T-helper 2 cell treated with Interferon-gamma antibody and Interleukin-4, amounts not matched to agents 5 μg/mL and 100 μg/mL, for 36 hours (primary cell): ENCODE data around the gene GSX2.
A peak's percentile ranks its signal among the peaks of the same experiment; 100 is the strongest.

Source experiments
- DNase-seq: peaks from one replicate; pipeline ENCODE4 v3.0.0; 2021; ENCODE audit warnings: low spot score
- H3K27ac Mint-ChIP-seq: one replicate; pipeline ENCODE4 v1.8.0; 2021; ENCODE audit warnings: mild to moderate bottlenecking, mixed read lengths
- H3K27me3 Mint-ChIP-seq: one replicate; pipeline ENCODE4 v1.8.0; 2021; ENCODE audit warnings: low read depth, mixed read lengths
- H3K36me3 Mint-ChIP-seq: one replicate; pipeline ENCODE4 v1.8.0; 2021; ENCODE audit warnings: low read depth, mixed read lengths
- H3K4me1 Mint-ChIP-seq: one replicate; pipeline ENCODE4 v1.8.0; 2021; ENCODE audit warnings: low read depth, mixed read lengths
- H3K4me3 Mint-ChIP-seq: one replicate; pipeline ENCODE4 v1.8.0; 2022; ENCODE audit warnings: mild to moderate bottlenecking, moderate library complexity, mixed read lengths
- H3K9me3 Mint-ChIP-seq: one replicate; pipeline ENCODE4 v1.8.0; 2021; ENCODE audit warnings: mixed read lengths

Gene GSX2

GRCh38 chr4:54064317-54065111 is 35.4 kb upstream of the GSX2 start, which contains the start of gene CHIC2:
Gene CHIC2, minus strand, starts transcription at chr4:54064605. Its CDS starts 305 bp downstream, at chr4:54064300.
- peak within 1 kb of the TSS; percentile 96 for H3K4me3 Mint-ChIP-seq
- peaks cover 39% of the 10 kb centered on the region for H3K4me1 Mint-ChIP-seq
- H3K27me3 Mint-ChIP-seq: peaks cover 1% of the 10 kb centered on the region
- no peaks in the 10 kb centered on the region for H3K9me3 Mint-ChIP-seq
- DNase-seq: peak; percentile 98
- peaks cover 15% of the 10 kb centered on the region for H3K36me3 Mint-ChIP-seq
- H3K27ac Mint-ChIP-seq: peak within 1 kb of the TSS; percentile 92

GRCh38 chr4:54065282-54066087 is 34.5 kb upstream of the GSX2 start:
- Mint-ChIP-seq H3K27ac (peak overlapping the region; percentile 62), H3K36me3 (peaks cover 7% of the 10 kb centered on the region), H3K27me3 (peaks cover 1% of the 10 kb centered on the region), H3K9me3 (no peaks in the 10 kb centered on the region), H3K4me3 (peak overlapping the region; percentile 75), H3K4me1 (peaks cover 31% of the 10 kb centered on the region)
- DNase-seq: no peak

- Mint-ChIP-seq H3K27ac (no peak overlapping the region), H3K4me3 (no peak overlapping the region), H3K27me3 (peaks cover 1% of the 10 kb centered on the region), H3K9me3 (no peaks in the 10 kb centered on the region), H3K36me3 (peaks cover 7% of the 10 kb centered on the region), H3K4me1 (peaks cover 27% of the 10 kb centered on the region)
- DNase-seq: no peak
Measured at GRCh38 chr4:54066088-54066415, 33.9 kb upstream of the GSX2 start.

- Mint-ChIP-seq H3K36me3 (peaks cover 4% of the 10 kb centered on the region), H3K4me1 (peaks cover 20% of the 10 kb centered on the region), H3K9me3 (no peaks in the 10 kb centered on the region), H3K27ac (no peak overlapping the region), H3K4me3 (no peak overlapping the region), H3K27me3 (peaks cover 1% of the 10 kb centered on the region)
- no peak for DNase-seq
Measured at GRCh38 chr4:54066718-54067129, 33.2 kb upstream of the GSX2 start.

GRCh38 chr4:54067166-54067565 is 32.8 kb upstream of the GSX2 start:
- H3K27ac Mint-ChIP-seq: no peak overlapping the region
- H3K27me3 Mint-ChIP-seq: peaks cover 1% of the 10 kb centered on the region
- H3K4me1 Mint-ChIP-seq: peaks cover 17% of the 10 kb centered on the region
- H3K9me3 Mint-ChIP-seq: no peaks in the 10 kb centered on the region
- H3K4me3 Mint-ChIP-seq: no peak overlapping the region
- no peak for DNase-seq
- H3K36me3 Mint-ChIP-seq: peaks cover 2% of the 10 kb centered on the region

- H3K36me3 Mint-ChIP-seq: no peaks in the 10 kb centered on the region
- H3K27me3 Mint-ChIP-seq: peaks cover 19% of the 10 kb centered on the region
- H3K27ac Mint-ChIP-seq: no peak overlapping the region
- no peak overlapping the region for H3K4me3 Mint-ChIP-seq
- H3K4me1 Mint-ChIP-seq: no peaks in the 10 kb centered on the region
- no peak for DNase-seq
- no peaks in the 10 kb centered on the region for H3K9me3 Mint-ChIP-seq
Measured at GRCh38 chr4:54073271-54073880, 26.6 kb upstream of the GSX2 start.

- no peak for DNase-seq
- Mint-ChIP-seq H3K9me3 (no peaks in the 10 kb centered on the region), H3K27me3 (peaks cover 21% of the 10 kb centered on the region), H3K27ac (no peak overlapping the region), H3K36me3 (no peaks in the 10 kb centered on the region), H3K4me3 (no peak overlapping the region), H3K4me1 (no peaks in the 10 kb centered on the region)
Measured at GRCh38 chr4:54074381-54074780, 25.6 kb upstream of the GSX2 start.

- Mint-ChIP-seq H3K27me3 (peaks cover 31% of the 10 kb centered on the region), H3K9me3 (no peaks in the 10 kb centered on the region), H3K4me1 (no peaks in the 10 kb centered on the region), H3K4me3 (no peak overlapping the region), H3K27ac (no peak overlapping the region), H3K36me3 (no peaks in the 10 kb centered on the region)
- DNase-seq: no peak
Measured at GRCh38 chr4:54076673-54077072, 23.3 kb upstream of the GSX2 start.

GRCh38 chr4:54077812-54078211 is 22.2 kb upstream of the GSX2 start:
- no peak overlapping the region for H3K4me3 Mint-ChIP-seq
- no peak overlapping the region for H3K27ac Mint-ChIP-seq
- DNase-seq: no peak
- peaks cover 35% of the 10 kb centered on the region for H3K27me3 Mint-ChIP-seq
- no peaks in the 10 kb centered on the region for H3K9me3 Mint-ChIP-seq
- H3K4me1 Mint-ChIP-seq: no peaks in the 10 kb centered on the region
- H3K36me3 Mint-ChIP-seq: no peaks in the 10 kb centered on the region

- Mint-ChIP-seq H3K4me3 (no peak overlapping the region), H3K4me1 (no peaks in the 10 kb centered on the region), H3K9me3 (no peaks in the 10 kb centered on the region), H3K27me3 (peaks cover 41% of the 10 kb centered on the region), H3K36me3 (no peaks in the 10 kb centered on the region), H3K27ac (no peak overlapping the region)
- DNase-seq: no peak
Measured at GRCh38 chr4:54082168-54082567, 17.8 kb upstream of the GSX2 start.

GRCh38 chr4:54085284-54085683 is 14.7 kb upstream of the GSX2 start:
- DNase-seq: no peak
- Mint-ChIP-seq H3K4me1 (no peaks in the 10 kb centered on the region), H3K36me3 (no peaks in the 10 kb centered on the region), H3K9me3 (no peaks in the 10 kb centered on the region), H3K27me3 (peaks cover 42% of the 10 kb centered on the region), H3K4me3 (no peak overlapping the region), H3K27ac (no peak overlapping the region)

- DNase-seq: no peak
- Mint-ChIP-seq H3K36me3 (no peaks in the 10 kb centered on the region), H3K27me3 (peaks cover 75% of the 10 kb centered on the region), H3K9me3 (no peaks in the 10 kb centered on the region), H3K4me3 (no peak overlapping the region), H3K27ac (no peak overlapping the region), H3K4me1 (peaks cover 7% of the 10 kb centered on the region)
Measured at GRCh38 chr4:54089875-54090274, 10.1 kb upstream of the GSX2 start.

- Mint-ChIP-seq H3K4me1 (peaks cover 7% of the 10 kb centered on the region), H3K9me3 (no peaks in the 10 kb centered on the region), H3K4me3 (no peak overlapping the region), H3K36me3 (no peaks in the 10 kb centered on the region), H3K27ac (no peak overlapping the region), H3K27me3 (peaks cover 78% of the 10 kb centered on the region)
- DNase-seq: no peak
Measured at GRCh38 chr4:54090404-54090803, 9.6 kb upstream of the GSX2 start.
